BLaER1 treated with 17β-estradiol and CSF1 and Interleukin-3, amounts not matched to agents 10 nM and 100 nM (cell line): ENCODE results near the gene ANKRD2.
A peak's percentile ranks its signal among the peaks of the same experiment; 100 is the strongest.

ENCODE experiments used
- H3K27ac ChIP-seq, 11 experiments: shearing (Covaris generic); formaldehyde crosslinking; 2 replicates each; pipeline ENCODE4 v1.8.1; 2022
- H3K27me3 ChIP-seq, 11 experiments: shearing (Covaris generic); formaldehyde crosslinking; 2 replicates each; pipeline ENCODE4 v1.8.1; 2022
- H3K36me3 ChIP-seq, 11 experiments: shearing (Covaris generic); formaldehyde crosslinking; 2 replicates each; pipeline ENCODE4 v1.8.1; 2022
- H3K4me1 ChIP-seq, 10 experiments: shearing (Covaris generic); formaldehyde crosslinking; 2 replicates each; pipeline ENCODE4 v1.8.1; 2022
- H3K4me2 ChIP-seq, 11 experiments: shearing (Covaris generic); formaldehyde crosslinking; 2 replicates each; pipeline ENCODE4 v1.8.1; 2022
- H3K4me3 ChIP-seq, 10 experiments: shearing (Covaris generic); formaldehyde crosslinking; 2 replicates each; pipeline ENCODE4 v1.8.1; 2022
- H3K9ac ChIP-seq, 11 experiments: shearing (Covaris generic); formaldehyde crosslinking; 2 replicates each; pipeline ENCODE4 v1.8.1; 2022
- H3K9me3 ChIP-seq, 11 experiments: shearing (Covaris generic); formaldehyde crosslinking; replicated peaks in 1 of 11; 2 replicates each; pipeline ENCODE4 v1.8.1; 2022
- H4K20me1 ChIP-seq, 11 experiments: shearing (Covaris generic); formaldehyde crosslinking; 2 replicates each; pipeline ENCODE4 v1.8.1; 2022
- Cebpa-rat ChIP-seq, 11 experiments: shearing (Covaris generic); IDR thresholded peaks; 2 replicates each; pipeline ENCODE4 v1.8.1; 2022

ANKRD2 gene

GRCh38 chr10:97542169-97543024 is 30.2 kb upstream of the ANKRD2 start:
- H3K9ac ChIP-seq: peak overlapping the region; percentile 1 to 66 (median 42); a peak in 18 of 22 replicates
- peaks cover 0 to 11% (median 0%) of the 10 kb centered on the region in 11 experiments; a peak in 4 of 22 replicates for H4K20me1 ChIP-seq
- H3K4me1 ChIP-seq: peaks cover 23 to 80% (median 43%) of the 10 kb centered on the region in 10 experiments
- H3K36me3 ChIP-seq: no peaks in the 10 kb centered on the region
- TF ChIP-seq Cebpa-rat (IDR thresholded peaks at IDR 0.05): no peak
- no peaks in the 10 kb centered on the region for H3K9me3 ChIP-seq
- H3K27me3 ChIP-seq: no peaks in the 10 kb centered on the region
- H3K4me3 ChIP-seq: peak overlapping the region in 3 of 10 experiments; percentile 0 to 25 (median 16); a peak in 4 of 20 replicates
- H3K4me2 ChIP-seq: peak overlapping the region; percentile 41 to 95 (median 92)
- H3K27ac ChIP-seq: peak overlapping the region; percentile 41 to 84 (median 71)

- H3K27me3 ChIP-seq: no peaks in the 10 kb centered on the region
- no peak for TF ChIP-seq Cebpa-rat (IDR thresholded peaks at IDR 0.05)
- H3K4me2 ChIP-seq: peak overlapping the region; percentile 41 to 95 (median 92)
- H3K9ac ChIP-seq: peak overlapping the region in 9 of 11 experiments; percentile 5 to 66 (median 49); a peak in 15 of 22 replicates
- peak overlapping the region; percentile 41 to 84 (median 71); a peak in 21 of 22 replicates for H3K27ac ChIP-seq
- peaks cover 0 to 10% (median 0%) of the 10 kb centered on the region in 11 experiments; a peak in 4 of 22 replicates for H4K20me1 ChIP-seq
- peak overlapping the region in 3 of 10 experiments; percentile 0 to 33 (median 25); a peak in 4 of 20 replicates for H3K4me3 ChIP-seq
- no peaks in the 10 kb centered on the region for H3K36me3 ChIP-seq
- no peaks in the 10 kb centered on the region for H3K9me3 ChIP-seq
- peaks cover 23 to 87% (median 43%) of the 10 kb centered on the region in 10 experiments for H3K4me1 ChIP-seq
Measured at GRCh38 chr10:97543025-97543546, 29.5 kb upstream of the ANKRD2 start.

GRCh38 chr10:97546456-97547270 is 25.9 kb upstream of the ANKRD2 start:
- H3K27ac ChIP-seq: no peak overlapping the region

GRCh38 chr10:97547271-97547600 is 25.3 kb upstream of the ANKRD2 start:
- peaks cover 17 to 81% (median 39%) of the 10 kb centered on the region in 10 experiments for H3K4me1 ChIP-seq
- H3K27ac ChIP-seq: no peak overlapping the region
- TF ChIP-seq Cebpa-rat (IDR thresholded peaks at IDR 0.05): no peak
- peak overlapping the region in 4 of 11 experiments; percentile 16 to 74 (median 62); a peak in 8 of 22 replicates for H3K4me2 ChIP-seq
- H4K20me1 ChIP-seq: peaks cover 0 to 7% (median 0%) of the 10 kb centered on the region in 11 experiments; a peak in 4 of 22 replicates
- H3K27me3 ChIP-seq: no peaks in the 10 kb centered on the region
- H3K9me3 ChIP-seq: no peaks in the 10 kb centered on the region
- H3K9ac ChIP-seq: no peak overlapping the region
- H3K36me3 ChIP-seq: no peaks in the 10 kb centered on the region
- H3K4me3 ChIP-seq: no peak overlapping the region

More at GRCh38 chr10:97546456-97547270, 25.9 kb upstream of the ANKRD2 start:
- Histone ChIP-seq H3K27me3 (no peaks in the 10 kb centered on the region), H4K20me1 (peaks cover 0 to 10% (median 0%) of the 10 kb centered on the region in 11 experiments; a peak in 4 of 22 replicates), H3K4me3 (no peak overlapping the region), H3K9me3 (no peaks in the 10 kb centered on the region), H3K4me1 (peaks cover 23 to 86% (median 45%) of the 10 kb centered on the region in 10 experiments), H3K4me2 (peak overlapping the region in 4 of 11 experiments; percentile 16 to 74 (median 62); a peak in 8 of 22 replicates), H3K36me3 (no peaks in the 10 kb centered on the region), H3K9ac (no peak overlapping the region; a peak in 1 of 22 replicates)
- TF ChIP-seq Cebpa-rat (IDR thresholded peaks at IDR 0.05): no peak

- Histone ChIP-seq H3K36me3 (no peaks in the 10 kb centered on the region), H3K9ac (no peak overlapping the region), H4K20me1 (no peaks in the 10 kb centered on the region; a peak in 2 of 22 replicates), H3K27ac (no peak overlapping the region; a peak in 1 of 22 replicates), H3K4me3 (no peak overlapping the region), H3K9me3 (no peaks in the 10 kb centered on the region), H3K27me3 (no peaks in the 10 kb centered on the region), H3K4me2 (peak overlapping the region in 2 of 11 experiments; percentile 63 to 74; a peak in 5 of 22 replicates), H3K4me1 (peaks cover 10 to 73% (median 32%) of the 10 kb centered on the region in 10 experiments)
- no peak for TF ChIP-seq Cebpa-rat (IDR thresholded peaks at IDR 0.05)
Measured at GRCh38 chr10:97547962-97548361, 24.6 kb upstream of the ANKRD2 start.

GRCh38 chr10:97548828-97549455 is 23.6 kb upstream of the ANKRD2 start:
- peak overlapping the region in 1 of 11 experiments; percentile 38; a peak in 2 of 22 replicates for H3K27ac ChIP-seq
- peak overlapping the region in 2 of 11 experiments; percentile 41 to 45; a peak in 2 of 22 replicates for H3K9ac ChIP-seq
- H3K4me1 ChIP-seq: peaks cover 0 to 63% (median 22%) of the 10 kb centered on the region in 10 experiments; a peak in 18 of 20 replicates
- peak overlapping the region in 6 of 11 experiments; percentile 18 to 44 (median 32); a peak in 8 of 22 replicates for H3K4me2 ChIP-seq
- no peaks in the 10 kb centered on the region for H3K9me3 ChIP-seq
- no peak overlapping the region for H3K4me3 ChIP-seq
- no peaks in the 10 kb centered on the region for H3K27me3 ChIP-seq
- TF ChIP-seq Cebpa-rat (IDR thresholded peaks at IDR 0.05): no peak
- H4K20me1 ChIP-seq: no peaks in the 10 kb centered on the region; a peak in 2 of 22 replicates
- H3K36me3 ChIP-seq: no peaks in the 10 kb centered on the region

GRCh38 chr10:97549587-97550322 is 22.8 kb upstream of the ANKRD2 start:
- no peak for TF ChIP-seq Cebpa-rat (IDR thresholded peaks at IDR 0.05)
- Histone ChIP-seq H3K36me3 (peaks cover 0 to 5% (median 0%) of the 10 kb centered on the region in 11 experiments; a peak in 2 of 22 replicates), H3K9me3 (peaks cover 0 to 6% (median 4%) of the 10 kb centered on the region in 11 experiments; a peak in 18 of 22 replicates), H3K27me3 (no peaks in the 10 kb centered on the region), H4K20me1 (no peaks in the 10 kb centered on the region; a peak in 2 of 22 replicates), H3K4me1 (peaks cover 0 to 55% (median 18%) of the 10 kb centered on the region in 10 experiments; a peak in 15 of 20 replicates), H3K27ac (peak overlapping the region in 2 of 11 experiments; percentile 8 to 38; a peak in 2 of 22 replicates), H3K4me3 (no peak overlapping the region), H3K9ac (peak overlapping the region in 5 of 11 experiments; percentile 9 to 45 (median 32); a peak in 2 of 22 replicates), H3K4me2 (0 out of 22 replicates have a peak overlapping the region, but pooled peaks of 3 of the 11 experiments have one; percentile 3 to 33 (median 14))
